Chondrocyte (in vitro differentiated cells): ENCODE measurements around the gene SMARCA4. TPM values are rescaled to one million over a fixed set of nuclear protein-coding genes. Genes with fewer than 3 reads are reported as not detected.
"Not testable (repeated sequence)": the region's sequence is repeated elsewhere in the genome, so short reads cannot be mapped to it uniquely, and the experiment has no call there.

ENCODE experiments used
- DNase-seq: peaks from one replicate; pipeline ENCODE4 v3.0.0; 2021; ENCODE audit warnings: mixed read lengths, low spot score
- H3K27ac Mint-ChIP-seq: one replicate; pipeline ENCODE4 v1.8.0; 2021; ENCODE audit warnings: mild to moderate bottlenecking, moderate library complexity, mixed read lengths; ENCODE audit not compliant: unreplicated experiment
- H3K27me3 Mint-ChIP-seq: 2 replicates; pipeline ENCODE4 v1.8.0; 2021; ENCODE audit warnings: low read depth, mixed read lengths
- H3K36me3 Mint-ChIP-seq: 2 replicates; pipeline ENCODE4 v1.8.0; 2021; ENCODE audit warnings: low read depth, mixed read lengths
- H3K4me1 Mint-ChIP-seq: 2 replicates; pipeline ENCODE4 v1.8.0; 2021; ENCODE audit warnings: low read depth, mild to moderate bottlenecking, mixed read lengths
- H3K4me3 Mint-ChIP-seq: one replicate; pipeline ENCODE4 v1.8.0; 2021; ENCODE audit warnings: mild to moderate bottlenecking, moderate library complexity, mixed read lengths; ENCODE audit not compliant: unreplicated experiment
- H3K9me3 Mint-ChIP-seq: 2 replicates; pipeline ENCODE4 v1.8.0; 2021; ENCODE audit warnings: low read depth, mixed read lengths
- total RNA-seq: library from RNA; stranded (reverse); gene quantifications from 3 replicates; pipeline ENCODE4 v1.2.1, GENCODE V29; 2021
- TF ChIP-seq, protein P1 (sequence below): fragments of 200-600 bp; sonication (generic); IDR thresholded peaks from 2 replicates; pipeline ENCODE4 v1.5.0; 2021; ENCODE audit warnings: antibody characterized with exemption, mild to moderate bottlenecking, moderate library complexity

The SMARCA4 gene
- total RNA-seq, 1 donor from 2014 or later, result 107 TPM

GRCh38 chr19:11102944-11103343 is 142.1 kb downstream of the SMARCA4 start:
- Mint-ChIP-seq H3K27ac (no peak overlapping the region), H3K27me3 (no peaks in the 10 kb centered on the region), H3K4me1 (peaks cover 13% of the 10 kb centered on the region), H3K9me3 (no peaks in the 10 kb centered on the region), H3K36me3 (peaks cover 31% of the 10 kb centered on the region), H3K4me3 (no peak overlapping the region)
- TF ChIP-seq, protein P1, sequence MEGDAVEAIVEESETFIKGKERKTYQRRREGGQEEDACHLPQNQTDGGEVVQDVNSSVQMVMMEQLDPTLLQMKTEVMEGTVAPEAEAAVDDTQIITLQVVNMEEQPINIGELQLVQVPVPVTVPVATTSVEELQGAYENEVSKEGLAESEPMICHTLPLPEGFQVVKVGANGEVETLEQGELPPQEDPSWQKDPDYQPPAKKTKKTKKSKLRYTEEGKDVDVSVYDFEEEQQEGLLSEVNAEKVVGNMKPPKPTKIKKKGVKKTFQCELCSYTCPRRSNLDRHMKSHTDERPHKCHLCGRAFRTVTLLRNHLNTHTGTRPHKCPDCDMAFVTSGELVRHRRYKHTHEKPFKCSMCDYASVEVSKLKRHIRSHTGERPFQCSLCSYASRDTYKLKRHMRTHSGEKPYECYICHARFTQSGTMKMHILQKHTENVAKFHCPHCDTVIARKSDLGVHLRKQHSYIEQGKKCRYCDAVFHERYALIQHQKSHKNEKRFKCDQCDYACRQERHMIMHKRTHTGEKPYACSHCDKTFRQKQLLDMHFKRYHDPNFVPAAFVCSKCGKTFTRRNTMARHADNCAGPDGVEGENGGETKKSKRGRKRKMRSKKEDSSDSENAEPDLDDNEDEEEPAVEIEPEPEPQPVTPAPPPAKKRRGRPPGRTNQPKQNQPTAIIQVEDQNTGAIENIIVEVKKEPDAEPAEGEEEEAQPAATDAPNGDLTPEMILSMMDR, result no peak
- DNase-seq, result no peak

- Mint-ChIP-seq H3K4me1 (peaks cover 13% of the 10 kb centered on the region), H3K36me3 (peaks cover 33% of the 10 kb centered on the region)
- DNase-seq, H3K27me3 Mint-ChIP-seq, H3K9me3 Mint-ChIP-seq, H3K4me3 Mint-ChIP-seq, H3K27ac Mint-ChIP-seq: not testable (repeated sequence)
These were observed 142.8 kb downstream of the SMARCA4 start for GRCh38 chr19:11103667-11104066.

GRCh38 chr19:11105014-11105636 is 144.3 kb downstream of the SMARCA4 start:
- H3K4me3 Mint-ChIP-seq, result no peak overlapping the region
- peaks cover 3% of the 10 kb centered on the region for H3K4me1 Mint-ChIP-seq
- no peaks in the 10 kb centered on the region for H3K9me3 Mint-ChIP-seq
- DNase-seq, result no peak
- peaks cover 31% of the 10 kb centered on the region for H3K36me3 Mint-ChIP-seq
- no peaks in the 10 kb centered on the region for H3K27me3 Mint-ChIP-seq
- no peak overlapping the region for H3K27ac Mint-ChIP-seq
- TF ChIP-seq, protein P1, result no peak

DNA sequence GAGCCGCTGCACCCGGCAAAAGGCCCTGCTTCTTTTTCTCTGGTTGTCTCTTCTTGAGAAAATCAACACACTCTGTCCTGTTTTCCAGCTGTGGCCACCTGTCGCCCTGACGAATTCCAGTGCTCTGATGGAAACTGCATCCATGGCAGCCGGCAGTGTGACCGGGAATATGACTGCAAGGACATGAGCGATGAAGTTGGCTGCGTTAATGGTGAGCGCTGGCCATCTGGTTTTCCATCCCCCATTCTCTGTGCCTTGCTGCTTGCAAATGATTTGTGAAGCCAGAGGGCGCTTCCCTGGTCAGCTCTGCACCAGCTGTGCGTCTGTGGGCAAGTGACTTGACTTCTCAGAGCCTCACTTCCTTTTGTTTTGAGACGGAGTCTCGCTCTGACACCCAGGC is 145.6 kb downstream of the SMARCA4 start:
- H3K36me3 Mint-ChIP-seq, result peaks cover 32% of the 10 kb centered on the region
- DNase-seq, result no peak

GRCh38 chr19:11108746-11109145 is 147.9 kb downstream of the SMARCA4 start:
- TF ChIP-seq, protein P1, result no peak
- H3K36me3 Mint-ChIP-seq, result peaks cover 29% of the 10 kb centered on the region
- no peak for DNase-seq
- no peaks in the 10 kb centered on the region for H3K9me3 Mint-ChIP-seq
- no peaks in the 10 kb centered on the region for H3K4me1 Mint-ChIP-seq
- H3K4me3 Mint-ChIP-seq, result no peak overlapping the region
- no peaks in the 10 kb centered on the region for H3K27me3 Mint-ChIP-seq
- H3K27ac Mint-ChIP-seq, result no peak overlapping the region

More for the DNA sequence above, 145.6 kb downstream of the SMARCA4 start:
- Mint-ChIP-seq H3K27ac (no peak overlapping the region), H3K9me3 (no peaks in the 10 kb centered on the region), H3K4me3 (no peak overlapping the region), H3K27me3 (no peaks in the 10 kb centered on the region), H3K4me1 (no peaks in the 10 kb centered on the region)
- TF ChIP-seq, protein P1, result no peak
